Sigmoid colon (tissue), 3 donors: ENCODE results near the gene CSRP2.

Source experiments
- POLR2A ChIP-seq, 2 donors: fragments of 450-650 bp; IDR thresholded peaks; one replicate each; pipeline ENCODE4 v1.6.1; 2016; ENCODE audit warnings: antibody characterized with exemption in 2 of 2, mild to moderate bottlenecking in 2 of 2, moderate library complexity in 2 of 2
- TF ChIP-seq, protein P1 (sequence below), 4 experiments: fragments of 450-650 bp in 3 of 4; fragments of 200-600 bp in 1 of 4; IDR thresholded peaks; one replicate each; pipeline ENCODE4 v1.5.1; 2016 to 2019; ENCODE audit warnings: antibody characterized with exemption in 4 of 4, mild to moderate bottlenecking in 3 of 4, moderate library complexity in 2 of 4

DNA sequence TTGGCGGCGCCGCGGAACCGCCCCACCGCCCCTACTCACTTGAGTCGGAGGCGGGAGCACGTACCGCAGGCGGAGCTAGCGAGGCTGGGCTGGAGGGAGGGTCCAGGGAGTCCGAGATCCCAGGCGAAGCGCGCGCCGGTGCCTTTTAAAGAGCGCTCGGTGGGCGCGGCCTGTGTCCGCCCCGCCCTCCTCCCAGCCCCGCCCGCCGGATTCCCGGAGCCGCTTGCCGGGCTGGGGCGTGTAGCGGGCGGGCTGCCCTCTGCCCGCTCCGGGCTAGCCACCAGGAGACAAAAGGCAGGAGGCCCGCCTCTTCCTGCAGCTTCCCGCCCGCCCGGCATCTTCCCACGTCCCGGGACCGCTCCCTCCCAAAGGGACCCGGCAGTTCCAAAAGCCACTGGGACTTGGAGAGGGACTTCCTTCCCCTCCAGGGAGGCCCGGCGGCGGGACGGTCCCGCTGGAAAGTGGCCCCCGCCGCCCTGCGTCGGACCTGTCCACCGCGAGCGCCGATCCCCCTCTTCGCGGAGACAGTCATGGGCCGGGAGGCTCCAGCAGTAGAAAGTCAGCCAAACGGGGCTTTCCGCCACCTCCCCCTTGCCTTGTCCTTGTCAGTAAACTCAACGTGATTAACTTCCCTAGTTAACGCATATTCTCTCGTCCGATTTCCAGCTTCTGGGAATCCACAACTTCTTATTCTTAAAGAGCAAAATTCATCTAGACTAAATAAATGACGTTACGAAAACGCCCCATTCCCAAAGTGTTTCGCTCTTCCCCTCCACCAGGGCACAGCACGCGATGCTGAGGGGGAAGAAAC is at the start of gene CSRP2:
- TF ChIP-seq, protein P1, sequence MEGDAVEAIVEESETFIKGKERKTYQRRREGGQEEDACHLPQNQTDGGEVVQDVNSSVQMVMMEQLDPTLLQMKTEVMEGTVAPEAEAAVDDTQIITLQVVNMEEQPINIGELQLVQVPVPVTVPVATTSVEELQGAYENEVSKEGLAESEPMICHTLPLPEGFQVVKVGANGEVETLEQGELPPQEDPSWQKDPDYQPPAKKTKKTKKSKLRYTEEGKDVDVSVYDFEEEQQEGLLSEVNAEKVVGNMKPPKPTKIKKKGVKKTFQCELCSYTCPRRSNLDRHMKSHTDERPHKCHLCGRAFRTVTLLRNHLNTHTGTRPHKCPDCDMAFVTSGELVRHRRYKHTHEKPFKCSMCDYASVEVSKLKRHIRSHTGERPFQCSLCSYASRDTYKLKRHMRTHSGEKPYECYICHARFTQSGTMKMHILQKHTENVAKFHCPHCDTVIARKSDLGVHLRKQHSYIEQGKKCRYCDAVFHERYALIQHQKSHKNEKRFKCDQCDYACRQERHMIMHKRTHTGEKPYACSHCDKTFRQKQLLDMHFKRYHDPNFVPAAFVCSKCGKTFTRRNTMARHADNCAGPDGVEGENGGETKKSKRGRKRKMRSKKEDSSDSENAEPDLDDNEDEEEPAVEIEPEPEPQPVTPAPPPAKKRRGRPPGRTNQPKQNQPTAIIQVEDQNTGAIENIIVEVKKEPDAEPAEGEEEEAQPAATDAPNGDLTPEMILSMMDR (IDR thresholded peaks at IDR 0.05), result peak in 1 of 4 experiments; percentile 15
- peak; percentile 39 to 48 for TF ChIP-seq POLR2A (IDR thresholded peaks at IDR 0.05)
